Choroid plexus epithelial cell (primary cell): Measurements from ENCODE around the gene POP4.

Source experiments
- DNase-seq: peaks from one replicate; pipeline ENCODE4 v3.0.0-alpha.2; 2010; ENCODE audit warnings: low read depth
- H3K4me3 ChIP-seq: 2 replicates; pipeline ENCODE4 v1.5.1; 2011; ENCODE audit warnings: low read depth, mild to moderate bottlenecking, control low read depth, low read length, moderate library complexity
- CTCF ChIP-seq: conservative IDR thresholded peaks from 2 replicates; pipeline ENCODE4 v1.5.1; 2011; ENCODE audit warnings: low read depth, mild to moderate bottlenecking, control low read depth, inconsistent platforms, low read length, moderate library complexity

POP4 gene

GRCh38 chr19:29579308-29579910 lies 26.7 kb upstream of the POP4 start:
- TF ChIP-seq CTCF = no peak
- H3K4me3 ChIP-seq = no peak overlapping the region
- no peak for DNase-seq

- TF ChIP-seq CTCF = no peak
- no peak for DNase-seq
- no peak overlapping the region for H3K4me3 ChIP-seq
Measured at GRCh38 chr19:29581398-29581797, 24.7 kb upstream of the POP4 start.

GRCh38 chr19:29583196-29583999 lies 22.7 kb upstream of the POP4 start:
- TF ChIP-seq CTCF = no peak
- DNase-seq = peak; percentile 24
- no peak overlapping the region for H3K4me3 ChIP-seq

- TF ChIP-seq CTCF = no peak
- no peak overlapping the region for H3K4me3 ChIP-seq
- no peak for DNase-seq
Measured at GRCh38 chr19:29586401-29586800, 19.7 kb upstream of the POP4 start.

GRCh38 chr19:29587059-29587458 lies 19.0 kb upstream of the POP4 start:
- H3K4me3 ChIP-seq = no peak overlapping the region
- no peak for TF ChIP-seq CTCF
- no peak for DNase-seq

GRCh38 chr19:29587518-29587986 lies 18.5 kb upstream of the POP4 start:
- H3K4me3 ChIP-seq = no peak overlapping the region
- DNase-seq = no peak

More at GRCh38 chr19:29587518-29587986, 18.5 kb upstream of the POP4 start:
- no peak for TF ChIP-seq CTCF
